ENCODE measurements around the gene DSN1. TPM values are rescaled to one million over a fixed set of nuclear protein-coding genes. Genes with fewer than 3 reads are reported as not detected.

Gene DSN1
- total and polyA plus RNA-seq, 10 of the 15 experiments (the other 5 are each of a cell fraction or from before 2014, with no cell fraction given) = 15.3 to 33.1 (median 21.7) TPM

- in situ Hi-C loops (cut with MboI) = no loop called here
- DNase-seq (ENCODE audit: low read depth, low spot score) (no peak), ATAC-seq (peak; percentile 72), FAIRE-seq (peak; percentile 62)
- Histone ChIP-seq H3K4me2 (ENCODE audit: control insufficient read depth, insufficient read depth) (no peak overlapping the region), H4K20me1 (ENCODE audit: control insufficient read depth, insufficient read depth) (no peaks in the 10 kb centered on the region), H3K9me3 (replicated peaks; ENCODE audit: control insufficient read depth, insufficient read depth, low read length) (no peaks in the 10 kb centered on the region), H2AFZ (ENCODE audit: control insufficient read depth, low read depth, low read length) (no peak overlapping the region), H3K4me1 (ENCODE audit: control insufficient read depth, insufficient read depth, low read length) (peaks cover 2% of the 10 kb centered on the region), H3K36me3 (ENCODE audit: control insufficient read depth in 2 of 2, insufficient read depth in 2 of 2, low read length in 1 of 2) (no peaks in the 10 kb centered on the region; a peak in 1 of 4 replicates), H3K79me2 (ENCODE audit: control insufficient read depth, insufficient read depth, low read length) (no peaks in the 10 kb centered on the region; the same call in 1 of the 2 replicates), H3K9ac (ENCODE audit: control insufficient read depth, insufficient read depth, low read length) (no peak overlapping the region), H3K27ac (ENCODE audit: control insufficient read depth, insufficient read depth) (no peak overlapping the region), H3K4me3 (no peak overlapping the region), H3K27me3 (replicated peaks in 1 of 2; ENCODE audit: control insufficient read depth in 2 of 2, insufficient read depth in 2 of 2, low read length in 1 of 2) (no peaks in the 10 kb centered on the region)
- intact Hi-C loops (cut with micrococcal nuclease; ENCODE audit: unreplicated experiment) = no loop called here
- 36% methylated on average over 3 of the region's 3 CpGs for WGBS (ENCODE audit: insufficient coverage, insufficient replicate concordance, low lambda C conversion rate, missing lambda C conversion rate)
- CTCF ChIA-PET = interaction anchor here (0.6 to 1.0 kb wide), 5 partner anchors 26 to 740 kb away, joined by 3 read pairs; no protein-coding TSS in a partner anchor
- no TSS peak for BruUV-seq (replicated peaks)
- no peak for TF ChIP-seq CBX5 (IDR thresholded peaks at IDR 0.05; ENCODE audit: low read depth)
- no peak for TF ChIP-seq EZH2 (IDR thresholded peaks at IDR 0.05; ENCODE audit: borderline replicate concordance, control insufficient read depth, low read depth, low read length)
- 0 out of 2 replicates have a peak, but pooled peaks have one; percentile 13 for TF ChIP-seq JUNB (IDR thresholded peaks at IDR 0.05)
- TF ChIP-seq ZBED1 (IDR thresholded peaks at IDR 0.05; ENCODE audit: borderline replicate concordance) = no peak
- TF ChIP-seq ZNF592 (IDR thresholded peaks at IDR 0.05) = no peak
- TF ChIP-seq SREBF2 (IDR thresholded peaks at IDR 0.05; ENCODE audit: low read length) = no peak
- no peak for TF ChIP-seq SUPT20H (IDR thresholded peaks at IDR 0.05; ENCODE audit: borderline replicate concordance, control insufficient read depth, low read depth, low read length)
- no peak for TF ChIP-seq MEF2A (IDR thresholded peaks at IDR 0.05; ENCODE audit: insufficient read depth, low read depth, low read length)
- TF ChIP-seq SUZ12 (IDR thresholded peaks at IDR 0.05; ENCODE audit: unreplicated experiment) = no peak
- no peak for TF ChIP-seq FOXK2 (IDR thresholded peaks at IDR 0.05)
- peak; percentile 54; the same call in 1 of the 2 replicates for TF ChIP-seq RAD21 (IDR thresholded peaks at IDR 0.05; ENCODE audit: insufficient read depth, low read depth, low read length)
- TF ChIP-seq HDAC6 (IDR thresholded peaks at IDR 0.05; ENCODE audit: unreplicated experiment) = no peak
- TF ChIP-seq RFX5 (IDR thresholded peaks at IDR 0.05; ENCODE audit: low read depth, low read length) = no peak
- 0 out of 2 replicates have a peak, but pooled peaks have one; percentile 21 for TF ChIP-seq SMC3 (IDR thresholded peaks at IDR 0.05; ENCODE audit: borderline replicate concordance, low read length)
- peak; percentile 17 to 37 (median 22); a peak in 5 of 6 replicates for TF ChIP-seq CTCF (IDR thresholded peaks at IDR 0.05 in 2 of 3, conservative IDR thresholded peaks at IDR 0.05 in 1 of 3; ENCODE audit: control insufficient read depth in 2 of 3, extremely low read depth in 1 of 3, insufficient read depth in 1 of 3, low read depth in 3 of 3, low read length in 3 of 3)
- no peak for TF ChIP-seq MLLT1 (IDR thresholded peaks at IDR 0.05)
- TF ChIP-seq KLF5 (IDR thresholded peaks at IDR 0.05; ENCODE audit: partially characterized antibody) = no peak
- no peak for TF ChIP-seq HDAC2 (IDR thresholded peaks at IDR 0.05)
- POLR2A ChIA-PET = no interaction called here
- RAD21 ChIA-PET (ENCODE audit: unreplicated experiment) = no interaction called here
- SMC1A ChIA-PET (ENCODE audit: uncharacterized antibody, unreplicated experiment) = interaction anchor here (0.6 to 1.4 kb wide), 5 partner anchors 8 to 736 kb away, joined by 3 read pairs; no protein-coding TSS in a partner anchor
Measured at GRCh38 chr20:36728986-36729385, 44.6 kb downstream of the DSN1 start.
